Superior temporal gyrus (tissue), 1 donor: ENCODE results near the gene RIMS3.
"Not testable (repeated sequence)": the region's sequence is repeated elsewhere in the genome, so short reads cannot be mapped to it uniquely, and the experiment has no call there.

Experiments
- DNase-seq: peaks from one replicate; pipeline ENCODE4 v3.0.0-alpha.2; 2016; ENCODE audit errors: extremely low spot score

The RIMS3 gene

DNA sequence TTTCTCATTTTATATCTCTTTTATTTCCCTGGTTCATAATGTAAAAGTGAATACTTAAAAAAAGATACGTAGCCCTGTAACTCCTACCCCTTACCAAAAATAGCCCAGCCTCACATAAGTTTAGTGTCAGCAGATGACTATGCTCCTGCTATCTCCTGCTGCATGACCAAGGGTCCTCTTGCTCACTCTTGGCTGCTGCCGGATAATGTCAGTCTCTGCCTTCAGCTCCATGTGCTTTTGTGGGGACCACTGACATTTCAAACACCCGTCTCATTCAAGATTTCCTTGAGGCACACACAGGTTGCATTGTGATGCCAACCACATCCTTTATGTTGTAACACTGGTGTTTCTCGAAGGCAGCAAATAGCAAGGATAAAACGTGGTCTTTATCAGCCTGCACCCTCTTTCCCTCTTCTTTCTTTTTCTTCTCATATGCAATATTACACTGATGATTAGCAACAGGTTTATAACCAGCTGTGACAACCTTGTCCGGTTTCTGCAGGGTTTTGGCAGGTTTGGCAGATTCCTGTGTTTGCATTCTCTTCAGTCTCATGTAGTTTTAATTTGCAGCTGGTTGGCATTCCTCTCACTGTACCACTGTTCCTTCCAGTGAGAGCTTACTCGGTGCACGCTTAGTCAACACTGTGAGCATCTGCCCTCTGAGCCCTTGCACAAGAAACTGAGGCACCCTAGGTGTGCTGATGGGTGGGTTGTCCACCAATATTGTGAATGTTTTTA, 71.9 kb downstream of the RIMS3 start:
- DNase-seq = no peak

DNA sequence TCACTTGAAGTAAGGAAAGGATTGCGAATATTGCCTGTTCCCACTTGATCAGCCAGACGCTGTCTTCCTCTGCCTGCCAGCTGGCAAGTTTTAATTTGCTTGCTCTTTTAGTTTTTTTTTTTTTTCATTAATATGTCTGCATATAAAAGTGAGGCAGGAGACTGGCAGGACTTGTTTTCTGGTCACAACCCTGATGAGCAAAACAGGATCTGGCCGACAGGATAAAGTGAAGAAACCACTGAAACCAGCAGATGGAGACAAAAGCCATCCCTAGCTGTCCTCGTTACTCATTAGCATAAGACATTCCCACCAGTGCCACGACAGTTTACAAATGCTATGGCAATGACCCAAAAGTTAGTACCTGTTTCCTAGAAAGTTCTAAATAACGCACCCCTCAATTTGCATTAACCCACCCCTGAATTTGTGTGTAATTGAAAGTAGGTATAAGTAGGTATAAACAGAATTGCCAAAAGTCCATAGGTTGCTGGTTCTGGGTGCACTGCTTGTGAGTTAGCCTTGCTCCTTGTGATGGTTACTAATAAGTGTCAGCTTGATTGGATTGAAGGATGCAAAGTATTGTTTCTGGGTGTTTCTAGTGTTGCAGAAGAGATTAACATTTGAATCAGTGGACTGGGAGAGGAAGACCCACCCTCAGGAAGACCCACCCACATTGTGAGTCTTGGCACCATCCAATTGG, 73.2 kb downstream of the RIMS3 start:
- peak; percentile 79 for DNase-seq

DNA sequence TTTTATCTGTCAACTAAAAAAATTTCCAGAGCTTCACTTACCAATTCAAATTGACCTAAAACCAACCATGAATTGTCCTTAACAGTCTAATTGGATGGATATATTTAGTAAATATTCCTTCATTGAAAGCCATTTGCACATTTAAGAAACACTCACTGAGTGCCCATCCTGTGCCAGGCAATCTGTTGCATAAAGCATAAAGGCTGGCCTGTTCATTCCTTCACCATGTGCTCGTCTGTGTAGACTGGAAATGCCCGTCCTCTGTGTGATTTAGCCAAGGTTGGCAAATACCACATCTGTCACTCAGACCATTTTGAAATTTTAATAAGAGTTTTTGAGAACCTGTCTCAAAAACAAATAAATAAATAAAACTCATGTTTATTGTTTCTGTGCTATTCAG, 76.9 kb downstream of the RIMS3 start:
- DNase-seq = peak; percentile 61

DNA sequence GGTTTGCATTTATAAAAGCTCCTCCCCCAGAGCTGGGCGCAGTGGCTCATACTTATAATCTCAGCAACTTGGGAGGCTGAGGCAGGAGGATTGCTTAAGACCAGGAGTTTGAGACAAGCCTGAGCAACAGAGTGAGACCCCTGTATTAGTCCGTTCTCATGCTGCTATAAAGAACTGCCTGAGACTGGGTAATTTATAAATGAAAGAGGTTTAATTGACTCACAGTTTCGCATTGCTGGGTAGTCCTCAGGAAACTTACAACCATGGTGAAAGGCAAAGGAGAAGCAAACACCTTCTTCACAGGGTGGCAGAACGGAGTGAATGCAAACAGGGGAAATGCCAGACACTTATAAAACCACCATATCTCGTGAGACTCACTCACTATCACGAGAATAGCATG, 81.5 kb downstream of the RIMS3 start:
- no peak for DNase-seq

DNA sequence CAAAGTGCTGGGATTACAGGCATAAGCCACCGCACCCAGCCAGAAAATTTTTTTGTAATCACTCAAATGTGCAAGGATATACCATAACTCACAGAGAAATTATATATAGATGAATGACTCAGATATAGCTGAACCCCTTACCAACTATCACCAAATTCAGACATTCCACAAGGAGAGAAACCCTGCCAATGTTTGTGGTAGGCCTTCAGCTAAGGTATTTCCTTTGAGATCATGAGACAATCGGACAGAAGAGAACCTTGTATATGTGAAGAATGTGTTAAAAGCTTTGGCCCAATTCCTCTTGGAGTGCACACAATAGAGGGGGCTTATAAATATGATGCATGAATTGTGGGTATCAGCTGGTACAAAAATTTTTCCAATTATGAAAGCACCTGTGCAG, 83.4 kb downstream of the RIMS3 start:
- no peak for DNase-seq

DNA sequence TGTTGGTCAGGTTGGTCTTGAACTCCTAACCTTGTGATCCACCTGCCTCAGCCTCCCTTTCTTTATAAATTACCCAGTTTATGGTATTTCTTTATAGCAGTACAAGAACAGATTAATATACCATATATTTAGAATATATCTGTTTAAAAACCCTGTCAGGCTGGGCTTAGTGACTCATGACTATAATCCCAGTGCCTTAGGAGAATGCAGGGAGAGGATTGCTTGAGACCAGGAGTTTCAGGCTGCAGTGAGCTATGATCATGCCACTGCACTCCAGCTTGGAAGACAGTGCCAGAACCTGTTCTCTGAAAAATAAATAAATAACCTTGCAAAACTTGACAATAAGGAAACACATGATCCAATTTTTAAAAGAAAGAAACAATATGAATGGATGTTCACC, 90.1 kb downstream of the RIMS3 start:
- DNase-seq = no peak

DNA sequence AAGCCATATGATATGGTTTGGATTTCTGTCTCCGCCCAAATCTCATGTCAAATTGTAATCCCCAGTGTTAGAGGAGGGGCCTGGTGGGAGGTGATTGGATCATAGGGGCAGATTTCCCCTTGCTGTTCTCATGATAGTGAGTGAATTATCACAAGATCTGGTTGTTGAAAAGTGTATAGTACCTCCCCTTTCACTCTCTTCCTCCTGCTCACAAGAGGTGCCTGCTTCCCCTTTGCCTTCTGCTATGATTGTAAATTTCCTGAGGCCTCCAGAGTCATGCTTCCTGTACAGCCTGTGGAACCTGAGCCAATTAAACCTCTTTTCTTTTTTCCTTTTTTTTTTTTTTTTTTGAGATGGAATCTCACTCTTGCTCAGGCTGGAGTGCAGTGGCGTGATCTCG, 90.7 kb downstream of the RIMS3 start:
- DNase-seq = not testable (repeated sequence)
